ENCODE data around the gene COG7.

COG7 gene

GRCh38 chr16:23365602-23366240, 87.3 kb downstream of the COG7 start:
- in situ Hi-C loops (cut with MboI; ENCODE audit: low sequenced_read_pairs) = no loop called here

GRCh38 chr16:23362460-23363317, 90.3 kb downstream of the COG7 start:
- in situ Hi-C loops (cut with MboI; ENCODE audit: low sequenced_read_pairs) = no loop called here

GRCh38 chr16:23359092-23359760, 93.8 kb downstream of the COG7 start:
- in situ Hi-C loops (cut with MboI; ENCODE audit: low sequenced_read_pairs) = no loop called here

- in situ Hi-C loops (cut with MboI; ENCODE audit: low sequenced_read_pairs) = no loop called here
Measured at GRCh38 chr16:23357761-23358290, 95.2 kb downstream of the COG7 start.

GRCh38 chr16:23356941-23357340, 96.0 kb downstream of the COG7 start:
- in situ Hi-C loops (cut with MboI; ENCODE audit: low sequenced_read_pairs) = no loop called here

GRCh38 chr16:23355106-23355670, 97.8 kb downstream of the COG7 start:
- in situ Hi-C loops (cut with MboI; ENCODE audit: low sequenced_read_pairs) = no loop called here

- in situ Hi-C loops (cut with MboI; ENCODE audit: low sequenced_read_pairs) = no loop called here
Measured at GRCh38 chr16:23354246-23354645, 98.7 kb downstream of the COG7 start.

GRCh38 chr16:23353440-23353839, 99.5 kb downstream of the COG7 start:
- in situ Hi-C loops (cut with MboI; ENCODE audit: low sequenced_read_pairs) = no loop called here

- in situ Hi-C loops (cut with MboI; ENCODE audit: low sequenced_read_pairs) = no loop called here
Measured at GRCh38 chr16:23351360-23351759, 101.6 kb downstream of the COG7 start.

GRCh38 chr16:23348579-23349469, 104.2 kb downstream of the COG7 start:
- in situ Hi-C loops (cut with MboI; ENCODE audit: low sequenced_read_pairs) = no loop called here

GRCh38 chr16:23345237-23345636, 107.8 kb downstream of the COG7 start:
- in situ Hi-C loops (cut with MboI; ENCODE audit: low sequenced_read_pairs) = no loop called here

GRCh38 chr16:23343643-23344612, 109.1 kb downstream of the COG7 start:
- in situ Hi-C loops (cut with MboI; ENCODE audit: low sequenced_read_pairs) = no loop called here

- in situ Hi-C loops (cut with MboI; ENCODE audit: low sequenced_read_pairs) = no loop called here
Measured at GRCh38 chr16:23342083-23342640, 110.8 kb downstream of the COG7 start.

GRCh38 chr16:23339787-23340186, 113.2 kb downstream of the COG7 start:
- in situ Hi-C loops (cut with MboI; ENCODE audit: low sequenced_read_pairs) = no loop called here

Data from hTERT RPE-1 (cell line).